Hepatocyte (in vitro differentiated cells): ENCODE results near the gene SLC5A4.

Source experiments
- CTCF ChIP-seq: fragments of 200-600 bp; sonication (generic); IDR thresholded peaks from 2 replicates; pipeline ENCODE4 v1.5.1; 2016; ENCODE audit warnings: antibody characterized with exemption, mild to moderate bottlenecking; ENCODE audit not compliant: poor library complexity
- EZH2 ChIP-seq: fragments of 200-600 bp; sonication (generic); IDR thresholded peaks from 2 replicates; pipeline ENCODE4 v1.6.1; 2016; ENCODE audit warnings: antibody characterized with exemption, mild to moderate bottlenecking, borderline replicate concordance

GRCh38 chr22:32265882-32266767 lies 11.0 kb upstream of the SLC5A4 start:
- TF ChIP-seq CTCF (peak; percentile 80), EZH2 (no peak)
